Ecto neural progenitor cell (in vitro differentiated cells): Measurements from ENCODE around the gene RGS3.

Experiments used
- DNase-seq: peaks from one replicate; pipeline ENCODE4 v3.0.0-alpha.2; 2018; ENCODE audit warnings: low spot score

Gene RGS3

DNA sequence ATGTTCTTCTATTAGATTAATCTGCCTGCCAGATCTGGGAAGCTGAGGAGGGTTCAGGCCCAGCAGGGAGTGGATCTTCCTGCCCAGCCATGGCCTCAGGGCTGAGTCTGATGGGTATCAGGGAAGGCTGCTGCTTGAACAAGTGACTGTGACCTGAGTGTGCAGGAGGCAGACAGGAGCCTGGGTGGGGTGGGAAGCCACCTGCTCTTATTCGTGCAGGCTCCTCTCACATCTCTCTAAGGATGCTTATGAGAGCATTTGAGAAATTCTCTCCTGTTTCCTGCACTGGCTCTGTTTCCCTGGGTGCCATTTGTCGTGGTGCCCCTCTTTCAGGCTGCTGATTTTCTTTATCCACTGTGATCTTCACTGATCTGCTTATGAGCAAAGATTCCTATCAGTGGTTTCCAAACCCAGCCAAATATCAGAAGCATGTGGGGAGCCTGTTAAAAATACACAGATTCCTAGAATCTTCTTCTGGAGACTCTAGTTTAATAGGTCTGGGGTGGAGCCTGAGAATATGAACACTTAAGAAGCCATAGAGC, 2.1 kb downstream of the RGS3 start:
- no peak for DNase-seq

DNA sequence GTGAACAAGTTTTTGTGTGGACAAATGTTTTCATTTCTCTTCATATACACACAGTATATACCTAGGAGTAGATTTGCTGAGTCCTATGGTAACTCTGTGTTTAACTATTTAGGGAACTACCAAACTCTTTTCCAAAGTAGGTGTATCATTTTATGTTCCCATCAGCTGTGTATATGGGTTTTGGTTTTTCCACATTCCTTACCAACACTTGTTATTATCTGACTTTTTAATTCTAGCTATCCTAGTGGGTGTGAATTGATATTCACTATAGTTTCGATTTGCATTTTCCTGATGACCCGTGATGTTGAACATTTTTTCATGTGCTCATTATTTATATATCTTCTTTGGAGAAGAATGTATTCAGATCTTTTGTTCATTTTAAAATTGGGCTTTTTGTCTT, 3.7 kb downstream of the RGS3 start:
- no peak for DNase-seq

DNA sequence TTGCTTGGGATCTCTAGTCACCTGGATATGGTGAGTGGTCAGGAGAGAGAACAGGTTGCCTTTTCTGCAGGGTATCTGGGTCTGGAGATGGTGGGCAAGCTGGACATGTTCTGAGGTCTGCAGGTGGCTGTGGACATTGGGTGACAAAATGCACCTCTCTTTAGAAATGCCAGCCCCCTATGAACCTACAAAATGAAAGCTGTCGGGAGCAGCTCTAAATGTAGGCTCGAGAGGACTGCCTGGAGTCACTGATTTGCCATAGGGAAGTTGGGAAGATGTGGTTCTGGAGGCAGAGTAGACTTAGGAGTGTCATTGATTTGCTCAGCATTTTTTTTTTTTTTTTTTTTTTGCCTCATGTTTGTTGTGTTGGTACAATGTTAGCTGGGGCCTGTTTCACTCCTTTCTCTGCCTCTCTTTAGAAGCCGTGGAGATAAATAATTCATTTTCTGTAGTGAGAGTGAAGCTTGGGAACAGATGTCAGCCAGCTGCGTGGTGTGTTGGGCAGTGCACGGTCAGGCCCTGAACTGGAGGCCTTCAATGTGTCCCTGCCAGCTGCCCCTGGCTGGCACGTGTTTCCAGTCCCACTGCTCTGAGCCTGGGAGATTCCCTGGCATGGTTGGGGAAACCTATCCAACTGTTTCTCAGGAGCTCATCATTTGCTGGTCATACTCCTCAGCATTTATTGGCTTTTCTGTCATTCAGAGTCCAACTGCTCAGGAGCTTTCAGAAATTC, 5.4 kb downstream of the RGS3 start:
- no peak for DNase-seq

GRCh38 chr9:113471143-113471542, 7.6 kb downstream of the RGS3 start:
- no peak for DNase-seq

- DNase-seq, result no peak
Observed at GRCh38 chr9:113471566-113471965, 8.0 kb downstream of the RGS3 start.

DNA sequence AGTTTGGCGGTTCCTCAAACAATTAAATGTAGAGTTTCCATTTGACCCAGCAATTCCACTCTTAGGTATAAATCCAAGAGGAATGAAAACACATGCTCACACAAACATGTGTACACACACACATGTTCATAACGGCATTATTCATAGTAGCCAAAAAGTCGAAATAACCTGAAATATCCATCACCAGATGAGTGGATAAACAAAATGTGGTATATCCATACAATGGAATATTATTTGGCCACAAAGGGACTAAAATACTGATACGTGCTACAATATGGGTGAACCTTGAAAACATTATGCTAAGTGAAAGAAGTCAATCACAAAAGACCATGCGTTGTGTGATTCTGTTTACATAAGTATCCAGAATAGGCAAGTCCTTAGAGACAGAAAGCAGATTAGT, 8.7 kb downstream of the RGS3 start:
- DNase-seq, result no peak

- DNase-seq, result no peak
Observed at GRCh38 chr9:113474360-113475028, 11.0 kb downstream of the RGS3 start.

GRCh38 chr9:113475031-113475430, 11.5 kb downstream of the RGS3 start:
- DNase-seq, result no peak

GRCh38 chr9:113475992-113476391, 12.5 kb downstream of the RGS3 start:
- DNase-seq, result no peak

GRCh38 chr9:113476511-113476916, 13.0 kb downstream of the RGS3 start:
- no peak for DNase-seq

- DNase-seq, result no peak
Observed at GRCh38 chr9:113477058-113477457, 13.5 kb downstream of the RGS3 start.

DNA sequence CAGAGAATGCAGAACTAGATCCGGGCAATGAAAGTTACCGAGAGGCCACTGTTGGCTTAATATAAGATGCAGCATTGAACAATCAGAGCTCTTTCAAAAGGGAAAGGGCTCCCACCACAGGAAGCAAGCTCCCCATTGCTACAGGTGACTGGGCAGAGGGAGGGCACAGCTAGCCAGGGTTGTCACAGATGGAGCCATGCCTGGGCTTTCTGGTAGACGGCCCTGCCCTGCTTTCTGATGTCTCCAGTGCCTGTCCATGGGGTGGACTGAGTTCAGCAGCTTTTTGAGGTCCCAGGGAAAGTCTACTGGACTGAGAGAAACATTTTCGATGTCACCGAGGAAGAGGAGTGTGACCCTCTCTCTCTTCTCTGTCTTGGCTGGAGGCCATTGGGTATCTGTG, 14.1 kb downstream of the RGS3 start:
- DNase-seq, result no peak

- DNase-seq, result no peak
Observed at GRCh38 chr9:113479174-113479621, 15.7 kb downstream of the RGS3 start.

DNA sequence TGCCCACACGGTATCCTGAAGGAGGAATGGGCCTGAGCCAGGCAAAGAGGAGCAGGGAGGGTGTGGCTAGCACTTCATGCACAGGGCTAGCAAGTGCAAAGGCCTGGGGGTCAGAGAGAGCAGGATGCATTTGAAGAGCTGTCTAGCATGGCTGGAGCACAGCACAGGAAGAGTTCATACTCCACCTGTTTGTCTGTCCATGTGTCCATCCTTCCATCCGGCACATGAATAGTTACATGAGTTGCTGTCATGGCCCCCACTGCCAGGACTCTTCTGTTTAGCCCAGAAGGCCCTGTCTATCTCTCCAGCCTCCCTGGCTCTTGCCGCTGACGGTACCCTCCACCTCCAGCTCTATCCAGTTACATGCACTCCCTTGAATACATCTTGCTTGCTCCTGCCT, 17.1 kb downstream of the RGS3 start:
- no peak for DNase-seq

GRCh38 chr9:113481176-113481787, 17.8 kb downstream of the RGS3 start:
- no peak for DNase-seq

DNA sequence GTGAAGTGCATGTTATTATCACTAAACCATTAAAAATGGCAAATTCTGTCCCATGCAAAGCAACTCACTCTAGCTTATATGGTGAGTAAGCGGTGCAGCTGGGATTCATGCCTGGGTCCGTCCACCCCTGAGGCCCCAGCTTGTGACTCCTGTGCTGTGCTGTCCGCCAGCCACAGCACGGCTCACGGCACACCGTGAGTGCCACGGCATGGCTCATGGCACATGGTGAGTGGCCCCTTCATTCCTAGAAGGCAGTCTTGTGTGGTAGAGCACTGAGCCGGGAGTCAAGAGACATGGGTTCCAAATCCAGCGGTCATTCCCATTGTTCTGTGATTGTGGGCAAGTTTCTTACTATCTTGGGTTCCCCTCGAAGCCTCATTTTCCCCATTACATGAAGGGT, 18.8 kb downstream of the RGS3 start:
- DNase-seq, result no peak

DNA sequence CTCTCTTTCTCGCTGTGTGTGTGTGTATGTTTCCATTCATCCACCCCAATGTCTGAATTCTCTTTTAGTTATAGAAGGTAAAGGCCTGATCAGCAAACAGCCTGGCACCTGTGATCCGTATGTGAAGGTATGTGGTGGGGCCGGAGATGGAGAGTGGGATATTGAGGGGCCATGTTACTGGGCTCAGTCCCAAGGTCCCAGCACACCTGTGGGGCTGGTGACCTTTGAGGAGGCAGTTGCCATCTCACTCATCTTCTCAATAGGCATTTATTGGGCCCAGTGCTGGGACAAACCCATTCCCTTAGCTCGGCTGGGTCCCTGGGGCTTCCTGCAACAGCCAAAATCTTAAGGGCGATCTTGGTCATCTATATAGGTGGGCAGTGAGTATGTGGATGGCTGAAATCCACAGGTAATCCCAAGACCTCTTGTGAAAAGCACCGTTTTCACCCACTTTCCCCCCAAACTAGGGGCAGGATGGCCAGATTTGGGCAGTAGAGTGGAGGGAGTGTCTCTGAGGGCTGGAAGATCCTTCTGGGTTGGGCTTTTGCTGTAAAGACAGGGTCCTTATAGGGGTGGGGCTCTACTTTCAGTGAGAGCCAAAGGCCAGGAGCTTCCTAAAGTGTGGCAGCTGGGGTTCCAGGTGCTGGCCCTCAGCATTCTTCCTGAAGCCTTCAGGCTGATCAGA, 19.6 kb downstream of the RGS3 start:
- no peak for DNase-seq

DNA sequence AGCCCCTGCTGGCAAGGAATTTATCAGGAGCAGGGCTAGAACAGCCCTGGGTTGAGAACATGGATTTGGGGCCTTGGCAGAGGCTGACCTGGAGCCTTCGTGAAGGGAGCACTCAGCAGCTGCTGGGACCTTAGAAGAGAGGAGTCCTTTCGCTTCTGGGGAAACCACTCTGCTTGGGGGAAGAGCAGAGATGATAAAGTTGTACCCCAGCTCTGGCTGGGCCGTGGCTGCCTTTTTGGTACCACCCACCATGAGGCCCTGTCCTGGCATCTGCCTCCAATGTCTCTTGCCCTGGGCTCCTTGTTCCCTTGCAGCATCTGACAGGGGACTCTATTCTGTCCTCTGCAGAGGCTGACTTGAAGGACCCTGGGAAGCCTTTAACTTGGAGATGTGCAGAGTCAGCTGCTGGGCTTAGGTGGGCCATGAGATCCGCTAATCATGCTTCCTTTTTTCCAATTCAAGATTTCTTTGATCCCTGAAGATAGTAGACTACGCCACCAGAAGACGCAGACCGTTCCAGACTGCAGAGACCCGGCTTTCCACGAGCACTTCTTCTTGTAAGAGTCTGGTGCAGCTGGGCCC, 20.2 kb downstream of the RGS3 start:
- no peak for DNase-seq

- no peak for DNase-seq
Observed at GRCh38 chr9:113484258-113484730, 20.8 kb downstream of the RGS3 start.

GRCh38 chr9:113485761-113486115, 22.2 kb downstream of the RGS3 start:
- DNase-seq, result no peak

DNA sequence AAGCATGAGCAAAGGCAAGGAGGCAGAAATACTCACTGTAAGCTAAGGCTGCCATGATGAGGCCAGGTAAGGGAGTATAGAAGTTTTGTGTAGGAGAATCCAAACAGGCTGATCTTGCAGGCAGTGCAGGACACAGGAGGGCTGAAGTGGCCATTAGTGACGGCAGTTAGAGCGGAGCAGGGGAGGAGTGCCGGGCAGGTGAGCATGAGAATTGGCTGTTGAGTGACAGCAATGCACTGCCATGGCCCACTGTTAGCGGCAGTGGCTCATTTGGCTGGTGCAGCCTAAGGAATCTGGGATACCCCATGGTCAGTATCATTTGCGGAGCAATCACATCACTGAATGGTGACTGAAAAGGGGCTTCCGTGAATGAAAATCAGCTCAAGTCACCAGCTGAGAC, 22.8 kb downstream of the RGS3 start:
- DNase-seq, result no peak

- DNase-seq, result no peak
Observed at GRCh38 chr9:113488071-113488470, 24.5 kb downstream of the RGS3 start.
